H1 (cell line): ENCODE results near the gene LIN28B. TPM values are rescaled to one million over a fixed set of nuclear protein-coding genes. Genes with fewer than 3 reads are reported as not detected.

ENCODE experiments used
- CTCF ChIA-PET: fragments of 300-600 bp; sonication (Branson Sonifier 250); formaldehyde crosslinking; loops from one replicate; lab custom pipeline; 2021; ENCODE audit not compliant: partially characterized antibody; lab: Charles Lee
- POLR2A ChIA-PET: fragments of 300-600 bp; sonication (Branson Sonifier 250); formaldehyde crosslinking; loops from one replicate; lab custom pipeline; 2021; ENCODE audit warnings: inconsistent platforms; ENCODE audit not compliant: partially characterized antibody; lab: Charles Lee
- DNase-seq, 2 experiments: peaks; one replicate each; pipeline versions ENCODE4 v3.0.0 to v3.0.0-alpha.2; 2010 to 2022; ENCODE audit warnings: low spot score in 2 of 2, low read depth in 1 of 2, mixed read lengths in 1 of 2
- FAIRE-seq: peaks from 2 replicates; lab custom pipeline; 2011; peaks lifted over from hg19 to GRCh38; lab: Jason Lieb, UNC
- H2AFZ ChIP-seq: 2 replicates; pipeline ENCODE4 v1.8.1; 2012; ENCODE audit warnings: low read length, inconsistent platforms
- H2AK5ac ChIP-seq: 2 replicates; pipeline ENCODE4 v1.6.1; 2013; ENCODE audit warnings: low read depth, low read length
- H2BK120ac ChIP-seq: replicated peaks from 2 replicates; pipeline ENCODE3; 2013; ENCODE audit warnings: low read depth, low read length, inconsistent platforms
- H2BK12ac ChIP-seq: 2 replicates; pipeline ENCODE4 v1.6.1; 2013; ENCODE audit warnings: low read depth, low read length
- H2BK15ac ChIP-seq: 2 replicates; pipeline ENCODE4 v1.6.1; 2013; ENCODE audit warnings: low read length
- H2BK20ac ChIP-seq: 2 replicates; pipeline ENCODE4 v1.6.1; 2013; ENCODE audit warnings: low read length
- H2BK5ac ChIP-seq: 2 replicates; pipeline ENCODE4 v1.6.1; 2013; ENCODE audit warnings: low read depth, low read length
- H3K14ac ChIP-seq: 2 replicates; pipeline ENCODE4 v1.6.1; 2013; ENCODE audit warnings: inconsistent platforms; ENCODE audit not compliant: insufficient read length
- H3K18ac ChIP-seq: 2 replicates; pipeline ENCODE4 v1.6.1; 2013; ENCODE audit warnings: low read length; ENCODE audit errors: extremely low read depth
- H3K23ac ChIP-seq: 2 replicates; pipeline ENCODE4 v1.6.1; 2013; ENCODE audit warnings: inconsistent platforms; ENCODE audit not compliant: insufficient read length
- H3K23me2 ChIP-seq: 2 replicates; pipeline ENCODE4 v1.6.1; 2013; ENCODE audit warnings: low read depth, low read length
- H3K27ac ChIP-seq: 2 replicates; pipeline ENCODE4 v1.6.1; 2011; ENCODE audit warnings: low read depth, low read length, inconsistent platforms
- H3K27me3 ChIP-seq, 4 experiments: replicated peaks in 1 of 4; 1 replicate in 1 of 4; 2 replicates in 3 of 4; pipeline versions ENCODE4 v1.6.1 to v1.8.1; 2011 to 2013; ENCODE audit warnings: low read length in 3 of 4, mild to moderate bottlenecking in 3 of 4, inconsistent platforms in 2 of 4, mixed read lengths in 2 of 4, moderate library complexity in 1 of 4; ENCODE audit not compliant: control insufficient read depth in 3 of 4, insufficient read depth in 3 of 4; ENCODE audit errors: extremely low read depth in 1 of 4
- H3K36me3 ChIP-seq, 4 experiments: 2 replicates each; pipeline versions ENCODE4 v1.6.1 to v1.8.1; 2011 to 2013; ENCODE audit warnings: mild to moderate bottlenecking in 4 of 4, low read length in 3 of 4, moderate library complexity in 2 of 4, control low read depth in 1 of 4, inconsistent platforms in 1 of 4; ENCODE audit not compliant: insufficient read depth in 4 of 4, control insufficient read depth in 2 of 4
- H3K4ac ChIP-seq: replicated peaks from 2 replicates; pipeline ENCODE3; 2013; ENCODE audit warnings: low read length, low read depth, mixed read lengths, inconsistent platforms; ENCODE audit not compliant: insufficient read length
- H3K4me1 ChIP-seq, 4 experiments: replicated peaks in 1 of 4; 1 replicate in 1 of 4; 2 replicates in 3 of 4; pipeline versions ENCODE4 v1.6.1 to v1.8.1; 2011 to 2013; ENCODE audit warnings: low read length in 3 of 4, inconsistent platforms in 2 of 4, mixed read lengths in 1 of 4; ENCODE audit not compliant: insufficient read depth in 4 of 4, control insufficient read depth in 3 of 4
- H3K4me2 ChIP-seq, 2 experiments: 2 replicates each; pipeline versions ENCODE4 v1.6.1 to v1.8.1; 2011 to 2013; ENCODE audit warnings: low read depth in 2 of 2, low read length in 2 of 2, control low read depth in 1 of 2, inconsistent platforms in 1 of 2, mild to moderate bottlenecking in 1 of 2; ENCODE audit not compliant: insufficient read depth in 1 of 2
- H3K4me3 ChIP-seq, 4 experiments: fragments of 200-600, 300-600 bp in 1 of 4; sonication (generic), shearing (Covaris generic), sonication (Bioruptor Twin) in 1 of 4; 2 replicates each; pipeline versions ENCODE4 v1.5.1 to v1.8.1; 2011 to 2016; ENCODE audit warnings: low read length in 4 of 4, low read depth in 3 of 4, control low read depth in 2 of 4, inconsistent platforms in 2 of 4, mild to moderate bottlenecking in 2 of 4, mixed read lengths in 1 of 4, moderate library complexity in 1 of 4; ENCODE audit not compliant: insufficient read depth in 2 of 4; ENCODE audit errors: extremely low read depth in 1 of 4
- H3K56ac ChIP-seq: replicated peaks from 2 replicates; pipeline ENCODE3; 2013; ENCODE audit warnings: low read depth, mild to moderate bottlenecking, mixed read lengths, low read length, inconsistent platforms; ENCODE audit not compliant: insufficient read length
- H3K79me1 ChIP-seq: 2 replicates; pipeline ENCODE4 v1.6.1; 2013; ENCODE audit warnings: low read depth, low read length, control low read depth
- H3K79me2 ChIP-seq, 2 experiments: 2 replicates each; pipeline versions ENCODE4 v1.6.1 to v1.8.1; 2012 to 2013; ENCODE audit warnings: low read length in 2 of 2, mild to moderate bottlenecking in 2 of 2, inconsistent platforms in 1 of 2; ENCODE audit not compliant: insufficient read depth in 2 of 2, control insufficient read depth in 1 of 2
- H3K9ac ChIP-seq, 4 experiments: replicated peaks in 1 of 4; 1 replicate in 1 of 4; 2 replicates in 3 of 4; pipeline versions ENCODE4 v1.6.1 to v1.8.1; 2011 to 2013; ENCODE audit warnings: low read depth in 3 of 4, low read length in 3 of 4, control low read depth in 2 of 4, mild to moderate bottlenecking in 2 of 4, moderate library complexity in 2 of 4, inconsistent platforms in 1 of 4; ENCODE audit errors: extremely low read depth in 1 of 4
- H3K9me3 ChIP-seq, 2 experiments: 2 replicates each; pipeline versions ENCODE4 v1.6.1 to v1.8.1; 2012 to 2013; ENCODE audit warnings: mild to moderate bottlenecking in 2 of 2, moderate library complexity in 2 of 2, control low read depth in 1 of 2, inconsistent platforms in 1 of 2, low read depth in 1 of 2, low read length in 1 of 2, mixed read lengths in 1 of 2; ENCODE audit not compliant: insufficient read depth in 2 of 2
- H4K20me1 ChIP-seq, 2 experiments: replicated peaks in 1 of 2; 2 replicates each; pipeline versions ENCODE3 to v1.8.1; 2011 to 2013; ENCODE audit warnings: inconsistent platforms in 2 of 2, low read length in 2 of 2, mild to moderate bottlenecking in 1 of 2; ENCODE audit not compliant: insufficient read depth in 2 of 2, control insufficient read depth in 1 of 2
- H4K5ac ChIP-seq: 2 replicates; pipeline ENCODE4 v1.6.1; 2013; ENCODE audit warnings: low read length, low read depth, mixed read lengths, inconsistent platforms; ENCODE audit not compliant: insufficient read length
- H4K8ac ChIP-seq: 2 replicates; pipeline ENCODE4 v1.8.0; 2013; ENCODE audit warnings: mild to moderate bottlenecking, moderate library complexity, low read length, inconsistent platforms; ENCODE audit not compliant: insufficient read depth; ENCODE audit errors: extremely low read depth
- H4K91ac ChIP-seq: replicated peaks from 2 replicates; pipeline ENCODE3; 2013; ENCODE audit warnings: low read length, mixed read lengths, inconsistent platforms; ENCODE audit not compliant: insufficient read length
- EGR1 ChIP-seq: IDR thresholded peaks from 2 replicates; pipeline ENCODE4 v1.6.1; 2011; ENCODE audit warnings: low read depth, low read length, borderline replicate concordance
- EP300 ChIP-seq, 2 experiments: IDR thresholded peaks; 1 replicate in 1 of 2; 2 replicates in 1 of 2; pipeline ENCODE4 v1.6.1; 2011 to 2012; ENCODE audit warnings: low read depth in 2 of 2, low read length in 2 of 2, mild to moderate bottlenecking in 2 of 2, borderline replicate concordance in 1 of 2, inconsistent platforms in 1 of 2, moderate library complexity in 1 of 2
- HDAC6 ChIP-seq: IDR thresholded peaks from one replicate; pipeline ENCODE4 v1.7.1; 2012; ENCODE audit warnings: low read depth, mild to moderate bottlenecking, inconsistent platforms, low read length, moderate library complexity
- WGBS, 2 experiments: shearing (Covaris generic) in 1 of 2; methylation state at CpG; one replicate each; pipeline versions ENCODE4 v1.1.6 to v1.1.7; 2013 to 2015; ENCODE audit warnings: low lambda C conversion rate in 2 of 2, mixed read lengths in 2 of 2, inconsistent platforms in 1 of 2, low coverage in 1 of 2, missing lambda C conversion rate in 1 of 2; ENCODE audit not compliant: insufficient replicate concordance in 2 of 2, insufficient coverage in 1 of 2, insufficient read length in 1 of 2; ENCODE audit errors: extremely low coverage in 1 of 2, missing lambda C conversion rate in 1 of 2; 5-methylcytosine and 5-hydroxymethylcytosine counted together
- polyA plus RNA-seq, 7 experiments: library from polyadenylated mRNA; depleted of rRNA in 3 of 7; stranded (reverse) in 5 of 7; unstranded in 2 of 7; fragments of >200 nt in 5 of 7; fragments of 200-250 nt in 2 of 7; gene quantifications; 1 replicate in 5 of 7; 2 replicates in 1 of 7; 4 replicates in 1 of 7; pipeline versions ENCODE4 v1.2.1 to v1.2.3, GENCODE V29; 2011 to 2013; ENCODE audit warnings: missing spikeins in 2 of 7, mixed read lengths in 2 of 7
- total RNA-seq: library from RNA; stranded (reverse); fragmentation: NEBNext Ultra II Directional; extraction: Animal tissue kit (Norgen Biotek cat#: 25700); gene quantifications from 2 replicates; pipeline ENCODE4 v1.2.1, GENCODE V29; 2021

The LIN28B gene
- total and polyA plus RNA-seq, 2 of the 8 experiments (the other 6 are each of a cell fraction or from before 2014, with no cell fraction given) = 27.4 to 94.7 TPM

- H3K18ac ChIP-seq = peak overlapping the region; percentile 6; the same call in 1 of the 2 replicates
- H4K20me1 ChIP-seq = no peaks in the 10 kb centered on the region
- no peak overlapping the region for H4K91ac ChIP-seq
- no peak overlapping the region; the same call in 1 of the 2 replicates for H4K8ac ChIP-seq
- H3K9me3 ChIP-seq = no peaks in the 10 kb centered on the region
- H3K27me3 ChIP-seq = no peaks in the 10 kb centered on the region
- no peak overlapping the region for H2BK20ac ChIP-seq
- H3K56ac ChIP-seq = no peak overlapping the region
- H3K79me2 ChIP-seq = no peaks in the 10 kb centered on the region
- no peak overlapping the region for H2BK5ac ChIP-seq
- H2AFZ ChIP-seq = no peak overlapping the region
- no peak overlapping the region for H3K23ac ChIP-seq
- no peak overlapping the region for H2AK5ac ChIP-seq
- POLR2A ChIA-PET = no interaction called here
- no peak overlapping the region for H2BK120ac ChIP-seq
- DNase-seq (no peak), FAIRE-seq (no peak)
- no peak overlapping the region for H3K27ac ChIP-seq
- H3K4me3 ChIP-seq = no peak overlapping the region
- CTCF ChIA-PET = interaction anchor here (1.8 to 2.3 kb wide), 2 partner anchors 10 to 18 kb away, joined by 5 to 11 read pairs; no protein-coding TSS in a partner anchor
- H3K14ac ChIP-seq = no peak overlapping the region
- no peak overlapping the region for H2BK15ac ChIP-seq
- H3K23me2 ChIP-seq = no peaks in the 10 kb centered on the region
- no peak overlapping the region for H4K5ac ChIP-seq
- no peaks in the 10 kb centered on the region for H3K79me1 ChIP-seq
- H3K36me3 ChIP-seq = no peaks in the 10 kb centered on the region
- H3K4me1 ChIP-seq = no peaks in the 10 kb centered on the region
- no peak overlapping the region for H3K4me2 ChIP-seq
- 91% methylated on average over 8 of the region's 8 CpGs; no CpG with 5 or more reads in 1 of the 2 experiments for WGBS, 2 experiments
- no peak overlapping the region for H3K9ac ChIP-seq
- H2BK12ac ChIP-seq = no peak overlapping the region
- H3K4ac ChIP-seq = no peak overlapping the region
- TF ChIP-seq EP300 (IDR thresholded peaks at IDR 0.05; ENCODE audit: borderline replicate concordance in 1 of 2, low read depth in 2 of 2, low read length in 2 of 2) (no peak), EGR1 (no peak), HDAC6 (no peak)
Measured at GRCh38 chr6:105106260-105106659, 149.4 kb downstream of the LIN28B start.
